Measurements from ENCODE around the gene SPACDR. TPM values are rescaled to one million over a fixed set of nuclear protein-coding genes. Genes with fewer than 3 reads are reported as not detected.

The SPACDR gene
- total and polyA plus RNA-seq, 2 donors from 2014 or later: 0.54 TPM; not detected in 1

GRCh38 chr7:100491192-100491578, 27.1 kb upstream of the SPACDR start:
- no peaks in the 10 kb centered on the region for H3K27me3 ChIP-seq (ENCODE audit: control insufficient read depth, insufficient read depth, low read length)
- FAIRE-seq: no peak

GRCh38 chr7:100490483-100491191, 26.6 kb upstream of the SPACDR start:
- Histone ChIP-seq H3K9me3 (ENCODE audit: control insufficient read depth in 2 of 3, insufficient read depth in 1 of 3, low read length in 3 of 3) (no peaks in the 10 kb centered on the region), H3K4me3 (ENCODE audit: low read length in 3 of 3) (no peak overlapping the region), H3K27me3 (ENCODE audit: control insufficient read depth, insufficient read depth, low read length) (no peaks in the 10 kb centered on the region), H3K9ac (ENCODE audit: low read length in 3 of 3) (no peak overlapping the region), H3K36me3 (ENCODE audit: control insufficient read depth in 2 of 3, insufficient read depth in 3 of 3, low read length in 3 of 3) (no peaks in the 10 kb centered on the region), H3K27ac (ENCODE audit: low read depth in 2 of 2, low read length in 2 of 2) (no peak overlapping the region), H3K4me1 (ENCODE audit: control insufficient read depth in 2 of 3, insufficient read depth in 2 of 3, low read depth in 1 of 3, low read length in 3 of 3) (peaks cover 0 to 5% (median 0%) of the 10 kb centered on the region in 3 donors)
- DNase-seq (no peak), FAIRE-seq (no peak)
- intact Hi-C loops (cut with DNase I): no loop called here
- TF ChIP-seq CTCF (IDR thresholded peaks at IDR 0.05; ENCODE audit: borderline replicate concordance, extremely low read depth, insufficient read depth): no peak

More at GRCh38 chr7:100491192-100491578, 27.1 kb upstream of the SPACDR start:
- no peak for TF ChIP-seq CTCF (IDR thresholded peaks at IDR 0.05; ENCODE audit: borderline replicate concordance, extremely low read depth, insufficient read depth)
- Histone ChIP-seq H3K27ac (ENCODE audit: low read depth in 2 of 2, low read length in 2 of 2) (no peak overlapping the region), H3K36me3 (ENCODE audit: control insufficient read depth in 2 of 3, insufficient read depth in 3 of 3, low read length in 3 of 3) (no peaks in the 10 kb centered on the region), H3K4me1 (ENCODE audit: control insufficient read depth in 2 of 3, insufficient read depth in 2 of 3, low read depth in 1 of 3, low read length in 3 of 3) (peaks cover 0 to 5% (median 0%) of the 10 kb centered on the region in 3 donors), H3K4me3 (ENCODE audit: low read length in 3 of 3) (no peak overlapping the region), H3K9me3 (ENCODE audit: control insufficient read depth in 2 of 3, insufficient read depth in 1 of 3, low read length in 3 of 3) (no peaks in the 10 kb centered on the region), H3K9ac (ENCODE audit: low read length in 3 of 3) (no peak overlapping the region)
- intact Hi-C loops (cut with DNase I): no loop called here
- DNase-seq: no peak

- Histone ChIP-seq H3K36me3 (ENCODE audit: control insufficient read depth in 2 of 3, insufficient read depth in 3 of 3, low read length in 3 of 3) (no peaks in the 10 kb centered on the region), H3K4me1 (ENCODE audit: control insufficient read depth in 2 of 3, insufficient read depth in 2 of 3, low read depth in 1 of 3, low read length in 3 of 3) (peaks cover 0 to 5% (median 0%) of the 10 kb centered on the region in 3 donors), H3K27ac (ENCODE audit: low read depth in 2 of 2, low read length in 2 of 2) (no peak overlapping the region), H3K9me3 (ENCODE audit: control insufficient read depth in 2 of 3, insufficient read depth in 1 of 3, low read length in 3 of 3) (no peaks in the 10 kb centered on the region), H3K4me3 (ENCODE audit: low read length in 3 of 3) (no peak overlapping the region), H3K27me3 (ENCODE audit: control insufficient read depth, insufficient read depth, low read length) (no peaks in the 10 kb centered on the region), H3K9ac (ENCODE audit: low read length in 3 of 3) (no peak overlapping the region)
- intact Hi-C loops (cut with DNase I): no loop called here
- TF ChIP-seq CTCF (IDR thresholded peaks at IDR 0.05; ENCODE audit: borderline replicate concordance, extremely low read depth, insufficient read depth): no peak
- FAIRE-seq (no peak), DNase-seq (peak; percentile 89 to 99 (median 96))
Observed at GRCh38 chr7:100489824-100490223, 25.8 kb upstream of the SPACDR start.
